GM21360 (cell line): Measurements from ENCODE around the gene NEMP2.

ENCODE experiments used
- ATAC-seq: cut with Tn5 transposase; IDR thresholded peaks from one replicate; pipeline ENCODE4 v1.9.1; 2021; ENCODE audit warnings: mild to moderate bottlenecking, moderate library complexity; ENCODE audit not compliant: unreplicated experiment

NEMP2 gene

GRCh38 chr2:190460487-190460886 is 74.0 kb downstream of the NEMP2 start:
- ATAC-seq: no peak

GRCh38 chr2:190459881-190460280 is 74.6 kb downstream of the NEMP2 start:
- no peak for ATAC-seq

GRCh38 chr2:190458352-190459107 is 76.0 kb downstream of the NEMP2 start:
- ATAC-seq: no peak

GRCh38 chr2:190457256-190457655 is 77.3 kb downstream of the NEMP2 start:
- ATAC-seq: no peak

- ATAC-seq: no peak
Measured at GRCh38 chr2:190456833-190457232, 77.7 kb downstream of the NEMP2 start.

GRCh38 chr2:190455358-190456095 is 79.0 kb downstream of the NEMP2 start:
- ATAC-seq: no peak

- no peak for ATAC-seq
Measured at GRCh38 chr2:190454795-190455194, 79.7 kb downstream of the NEMP2 start.
